ENCODE results near the gene MED4.

The MED4 gene

GRCh38 chr13:48113756-48114130 lies 18.8 kb upstream of the MED4 start:
- TF ChIP-seq CTCF (conservative IDR thresholded peaks at IDR 0.05; ENCODE audit: low read length): no peak
- no peak for DNase-seq (ENCODE audit: low read depth)
- no peak overlapping the region for H3K4me3 ChIP-seq (ENCODE audit: low read length)

GRCh38 chr13:48112896-48113755 lies 18.2 kb upstream of the MED4 start:
- no peak overlapping the region for H3K4me3 ChIP-seq (ENCODE audit: low read length)
- DNase-seq (ENCODE audit: low read depth): no peak
- no peak for TF ChIP-seq CTCF (conservative IDR thresholded peaks at IDR 0.05; ENCODE audit: low read length)

GRCh38 chr13:48110931-48111721 lies 16.2 kb upstream of the MED4 start:
- TF ChIP-seq CTCF (conservative IDR thresholded peaks at IDR 0.05; ENCODE audit: low read length): no peak

GRCh38 chr13:48110132-48110868 lies 15.4 kb upstream of the MED4 start:
- no peak for DNase-seq (ENCODE audit: low read depth)
- no peak for TF ChIP-seq CTCF (conservative IDR thresholded peaks at IDR 0.05; ENCODE audit: low read length)
- H3K4me3 ChIP-seq (ENCODE audit: low read length): no peak overlapping the region

More at GRCh38 chr13:48110931-48111721, 16.2 kb upstream of the MED4 start:
- H3K4me3 ChIP-seq (ENCODE audit: low read length): no peak overlapping the region
- no peak for DNase-seq (ENCODE audit: low read depth)

GRCh38 chr13:48108106-48108505 lies 13.2 kb upstream of the MED4 start:
- no peak overlapping the region for H3K4me3 ChIP-seq (ENCODE audit: low read length)
- DNase-seq (ENCODE audit: low read depth): no peak
- no peak for TF ChIP-seq CTCF (conservative IDR thresholded peaks at IDR 0.05; ENCODE audit: low read length)

- TF ChIP-seq CTCF (conservative IDR thresholded peaks at IDR 0.05; ENCODE audit: low read length): no peak
- no peak for DNase-seq (ENCODE audit: low read depth)
- H3K4me3 ChIP-seq (ENCODE audit: low read length): no peak overlapping the region
Observed at GRCh38 chr13:48097793-48098192, 2.9 kb upstream of the MED4 start.

Data from AG10803 (cell line).